ENCODE measurements around the gene MRPS6.

GRCh38 chr21:34085129-34085528 is 11.8 kb downstream of the MRPS6 start:
- TF ChIP-seq EP300 (IDR thresholded peaks at IDR 0.05) (no peak), CTCF (IDR thresholded peaks at IDR 0.05) (no peak)
